ENCODE data around the gene APPBP2.

The APPBP2 gene

DNA sequence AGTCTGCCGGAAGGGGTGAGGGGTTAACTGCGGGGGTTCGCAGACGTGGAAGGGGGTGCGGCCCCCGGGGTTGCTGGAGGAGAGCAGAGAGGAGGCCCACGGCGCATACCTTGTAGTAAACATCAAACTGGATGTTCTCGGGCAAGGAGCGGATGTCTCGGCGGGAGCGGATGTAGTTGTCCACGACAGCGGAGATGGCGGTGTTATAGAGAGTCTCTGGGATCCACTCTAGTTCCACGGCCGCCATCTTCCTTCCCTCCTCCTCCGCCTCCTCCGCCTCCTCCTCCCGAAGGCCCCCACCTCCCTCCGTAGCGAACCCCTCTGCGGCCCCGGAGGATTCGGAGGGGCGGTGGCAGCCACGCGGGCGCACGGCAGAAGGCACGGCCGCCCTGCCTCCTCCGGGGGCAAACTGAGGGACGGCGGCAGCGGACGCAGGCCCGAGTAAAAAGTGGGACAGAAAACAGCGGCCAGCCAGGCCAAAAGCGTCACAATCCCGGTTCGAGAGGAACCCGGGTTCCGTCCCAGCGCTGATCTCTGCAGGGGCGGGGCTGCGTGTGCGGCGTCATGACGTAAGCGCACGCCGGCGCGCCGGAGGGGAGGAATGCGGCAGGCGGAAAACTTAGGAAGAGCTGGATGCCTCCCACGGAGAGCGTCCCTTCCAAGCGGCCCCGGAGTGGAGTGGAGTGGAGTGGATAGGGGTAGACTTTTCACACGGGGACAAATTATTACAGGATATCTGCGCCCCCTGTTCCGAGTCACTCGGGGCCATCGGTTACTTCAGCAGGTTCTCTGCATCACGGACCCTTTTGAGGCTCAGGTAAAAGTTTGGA, at the start of gene APPBP2:
Gene APPBP2 (minus strand): TSS at position 558 of the 830 bp plus-strand sequence. CDS start 311 bp downstream, at position 247.
- H3K4me3 ChIP-seq (ENCODE audit: low read length), result peak within 1 kb of the TSS; percentile 100
- TF ChIP-seq CTCF (conservative IDR thresholded peaks at IDR 0.05; ENCODE audit: low read depth, low read length), result no peak
- DNase-seq (ENCODE audit: low read depth), result peak; percentile 41

- peak; percentile 74 for DNase-seq (ENCODE audit: low read depth)
- no peak overlapping the region for H3K4me3 ChIP-seq (ENCODE audit: low read length)
- TF ChIP-seq CTCF (conservative IDR thresholded peaks at IDR 0.05; ENCODE audit: low read depth, low read length), result no peak
These were observed 47.4 kb upstream of the APPBP2 start for GRCh38 chr17:60573236-60574051.

- DNase-seq (ENCODE audit: low read depth), result no peak
- H3K4me3 ChIP-seq (ENCODE audit: low read length), result no peak overlapping the region
- TF ChIP-seq CTCF (conservative IDR thresholded peaks at IDR 0.05; ENCODE audit: low read depth, low read length), result no peak
These were observed 39.2 kb upstream of the APPBP2 start for GRCh38 chr17:60565233-60565632.

- no peak for TF ChIP-seq CTCF (conservative IDR thresholded peaks at IDR 0.05; ENCODE audit: low read depth, low read length)
- no peak overlapping the region for H3K4me3 ChIP-seq (ENCODE audit: low read length)
- DNase-seq (ENCODE audit: low read depth), result no peak
These were observed 37.7 kb upstream of the APPBP2 start for GRCh38 chr17:60563743-60564142.

DNA sequence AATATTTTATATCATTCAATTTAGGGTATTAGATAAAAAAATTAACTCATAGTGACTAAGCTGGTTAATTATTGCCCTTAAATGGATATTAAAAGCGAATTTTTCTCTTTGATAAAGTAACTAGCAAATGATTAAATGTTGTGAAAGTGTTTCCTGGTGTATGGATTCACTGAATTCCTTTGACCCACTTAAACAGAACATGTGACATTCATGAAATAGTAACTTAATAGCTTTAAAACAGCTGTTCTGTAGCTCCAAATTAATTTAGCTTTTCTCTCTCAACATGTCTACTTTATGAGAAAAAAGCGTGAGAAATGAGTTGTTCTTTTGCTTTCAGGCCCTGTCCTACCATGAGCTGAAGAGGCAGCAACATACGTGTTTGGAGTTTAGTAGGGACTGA, 36.4 kb upstream of the APPBP2 start:
- TF ChIP-seq CTCF (conservative IDR thresholded peaks at IDR 0.05; ENCODE audit: low read depth, low read length), result no peak
- no peak overlapping the region for H3K4me3 ChIP-seq (ENCODE audit: low read length)
- no peak for DNase-seq (ENCODE audit: low read depth)

DNA sequence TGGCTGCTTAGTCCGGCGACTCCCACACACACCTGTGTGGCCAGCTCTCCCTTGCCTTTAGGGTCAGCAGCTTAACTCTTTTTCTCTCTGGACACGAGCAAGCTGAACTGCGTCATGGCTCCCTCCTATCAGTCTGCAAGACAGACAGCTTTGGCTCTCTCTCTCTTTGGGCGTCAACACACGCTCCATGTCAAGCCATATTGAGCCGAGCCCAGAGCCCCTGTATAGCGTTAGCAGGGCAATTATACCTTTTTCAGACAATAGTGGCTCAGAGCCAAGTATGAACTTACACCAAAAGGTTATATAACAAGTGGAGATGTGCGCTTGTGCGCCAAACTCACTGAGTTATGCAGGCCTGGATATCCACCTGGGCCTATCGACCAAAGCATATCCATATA, 34.8 kb upstream of the APPBP2 start:
- no peak overlapping the region for H3K4me3 ChIP-seq (ENCODE audit: low read length)
- TF ChIP-seq CTCF (conservative IDR thresholded peaks at IDR 0.05; ENCODE audit: low read depth, low read length), result no peak
- no peak for DNase-seq (ENCODE audit: low read depth)
